Stimulated activated naive B cell treated with anti-CD40 and anti-IgM and Interleukin-4, amounts not matched to agents 10 μg/mL and 1 μg/mL and 100 μg/mL, for 72 hours (primary cell): ENCODE measurements around the gene HADHA.
A peak's percentile ranks its signal among the peaks of the same experiment; 100 is the strongest.
"Not testable (repeated sequence)": the region's sequence is repeated elsewhere in the genome, so short reads cannot be mapped to it uniquely, and the experiment has no call there.

Source experiments
- ATAC-seq, 2 donors: fragments of 150-1000 bp; cut with Tn5 transposase; replicated peaks; 2 replicates each; pipeline ENCODE4 v1.10.0; 2021; ENCODE audit warnings: moderate library complexity in 1 of 2
- DNase-seq: peaks from one replicate; pipeline ENCODE4 v3.0.0; 2021
- H3K27ac Mint-ChIP-seq: one replicate; pipeline ENCODE4 v1.8.0; 2022; ENCODE audit warnings: mild to moderate bottlenecking, mixed read lengths
- H3K27me3 Mint-ChIP-seq, 2 donors: one replicate each; pipeline ENCODE4 v1.8.0; 2022; ENCODE audit warnings: mixed read lengths in 2 of 2
- H3K36me3 Mint-ChIP-seq, 2 donors: one replicate each; pipeline ENCODE4 v1.8.0; 2022; ENCODE audit warnings: mixed read lengths in 2 of 2, mild to moderate bottlenecking in 1 of 2
- H3K4me1 Mint-ChIP-seq, 2 donors: one replicate each; pipeline ENCODE4 v1.8.0; 2022; ENCODE audit warnings: mixed read lengths in 2 of 2, mild to moderate bottlenecking in 1 of 2
- H3K4me3 Mint-ChIP-seq, 2 donors: one replicate each; pipeline ENCODE4 v1.8.0; 2022; ENCODE audit warnings: mild to moderate bottlenecking in 2 of 2, mixed read lengths in 2 of 2, moderate library complexity in 1 of 2
- H3K9me3 Mint-ChIP-seq, 2 donors: one replicate each; pipeline ENCODE4 v1.8.0; 2022; ENCODE audit warnings: mixed read lengths in 2 of 2, mild to moderate bottlenecking in 1 of 2

Gene HADHA

GRCh38 chr2:26268670-26269385 is 24.4 kb upstream of the HADHA start:
- not testable (repeated sequence) for H3K27ac Mint-ChIP-seq

GRCh38 chr2:26268213-26268612 is 23.8 kb upstream of the HADHA start:
- peaks cover 3 to 8% of the 10 kb centered on the region in 2 donors for H3K4me1 Mint-ChIP-seq
- H3K4me3 Mint-ChIP-seq = no peak overlapping the region
- ATAC-seq (no peak), DNase-seq (no peak)
- peaks cover 21 to 28% of the 10 kb centered on the region in 2 donors for H3K36me3 Mint-ChIP-seq
- no peaks in the 10 kb centered on the region for H3K9me3 Mint-ChIP-seq
- H3K27me3 Mint-ChIP-seq = no peaks in the 10 kb centered on the region
- H3K27ac Mint-ChIP-seq = peak overlapping the region; percentile 14

More at GRCh38 chr2:26268670-26269385, 24.4 kb upstream of the HADHA start:
- DNase-seq, H3K9me3 Mint-ChIP-seq, H3K4me1 Mint-ChIP-seq, H3K27me3 Mint-ChIP-seq, H3K4me3 Mint-ChIP-seq, ATAC-seq: not testable (repeated sequence)
- H3K36me3 Mint-ChIP-seq = peaks cover 24 to 28% of the 10 kb centered on the region in 2 donors

- ATAC-seq, H3K9me3 Mint-ChIP-seq, H3K27me3 Mint-ChIP-seq, H3K4me3 Mint-ChIP-seq, DNase-seq, H3K27ac Mint-ChIP-seq: not testable (repeated sequence)
- peaks cover 6 to 11% of the 10 kb centered on the region in 2 donors for H3K4me1 Mint-ChIP-seq
- peaks cover 28 to 36% of the 10 kb centered on the region in 2 donors for H3K36me3 Mint-ChIP-seq
Observed at GRCh38 chr2:26258836-26259235, 14.4 kb upstream of the HADHA start.

GRCh38 chr2:26255759-26256384 is 11.4 kb upstream of the HADHA start:
- H3K4me3 Mint-ChIP-seq = no peak overlapping the region
- no peak overlapping the region for H3K27ac Mint-ChIP-seq
- DNase-seq = no peak
- no peaks in the 10 kb centered on the region for H3K9me3 Mint-ChIP-seq
- no peaks in the 10 kb centered on the region for H3K27me3 Mint-ChIP-seq
- H3K36me3 Mint-ChIP-seq = peaks cover 23 to 25% of the 10 kb centered on the region in 2 donors
- ATAC-seq = no peak
- H3K4me1 Mint-ChIP-seq = peaks cover 11 to 17% of the 10 kb centered on the region in 2 donors

- DNase-seq = no peak
- Mint-ChIP-seq H3K27ac (no peak overlapping the region), H3K27me3 (no peaks in the 10 kb centered on the region), H3K9me3 (no peaks in the 10 kb centered on the region), H3K4me3 (no peak overlapping the region), H3K4me1 (peaks cover 14 to 21% of the 10 kb centered on the region in 2 donors), H3K36me3 (peaks cover 8% of the 10 kb centered on the region in 2 donors)
- no peak for ATAC-seq
Observed at GRCh38 chr2:26251893-26252292, 7.5 kb upstream of the HADHA start.

- DNase-seq (no peak), ATAC-seq (no peak)
- Mint-ChIP-seq H3K27ac (no peak overlapping the region), H3K9me3 (no peaks in the 10 kb centered on the region), H3K4me1 (peaks cover 16 to 36% of the 10 kb centered on the region in 2 donors), H3K4me3 (no peak overlapping the region), H3K36me3 (peaks cover 2 to 4% of the 10 kb centered on the region in 2 donors), H3K27me3 (no peaks in the 10 kb centered on the region)
Observed at GRCh38 chr2:26249625-26250024, 5.2 kb upstream of the HADHA start.

- H3K4me3 Mint-ChIP-seq = peak overlapping the region; percentile 56 to 95
- DNase-seq (no peak), ATAC-seq (no peak)
- no peaks in the 10 kb centered on the region for H3K9me3 Mint-ChIP-seq
- peaks cover 18 to 46% of the 10 kb centered on the region in 2 donors for H3K4me1 Mint-ChIP-seq
- peaks cover 5 to 7% of the 10 kb centered on the region in 2 donors for H3K36me3 Mint-ChIP-seq
- no peaks in the 10 kb centered on the region for H3K27me3 Mint-ChIP-seq
- no peak overlapping the region for H3K27ac Mint-ChIP-seq
Observed at GRCh38 chr2:26246818-26247217, 2.4 kb upstream of the HADHA start.

- H3K27ac Mint-ChIP-seq = peak overlapping the region; percentile 100
- H3K4me1 Mint-ChIP-seq = peaks cover 19 to 50% of the 10 kb centered on the region in 2 donors
- no peak for DNase-seq
- ATAC-seq = peak; percentile 64 to 67
- peak overlapping the region; percentile 95 to 96 for H3K4me3 Mint-ChIP-seq
- H3K27me3 Mint-ChIP-seq = no peaks in the 10 kb centered on the region
- no peaks in the 10 kb centered on the region for H3K9me3 Mint-ChIP-seq
- H3K36me3 Mint-ChIP-seq = peaks cover 5 to 8% of the 10 kb centered on the region in 2 donors
Observed at GRCh38 chr2:26245810-26246209, 1.4 kb upstream of the HADHA start.

- Mint-ChIP-seq H3K4me1 (peaks cover 23 to 55% of the 10 kb centered on the region in 2 donors), H3K4me3 (peak overlapping the region; percentile 95 to 96), H3K27me3 (no peaks in the 10 kb centered on the region), H3K27ac (peak overlapping the region; percentile 100), H3K9me3 (no peaks in the 10 kb centered on the region), H3K36me3 (peaks cover 5 to 14% of the 10 kb centered on the region in 2 donors)
- ATAC-seq = peak; percentile 37 to 43
- peak; percentile 34 for DNase-seq
Observed at GRCh38 chr2:26245231-26245732, 850 bp upstream of the HADHA start.

GRCh38 chr2:26243470-26244308 is 743 bp downstream of the HADHA start:
- Mint-ChIP-seq H3K9me3 (no peaks in the 10 kb centered on the region), H3K4me1 (peaks cover 27 to 68% of the 10 kb centered on the region in 2 donors), H3K27me3 (no peaks in the 10 kb centered on the region), H3K27ac (peak overlapping the region; percentile 100), H3K4me3 (peak overlapping the region; percentile 95 to 96), H3K36me3 (peaks cover 8 to 22% of the 10 kb centered on the region in 2 donors)
- DNase-seq (no peak), ATAC-seq (no peak)

GRCh38 chr2:26241928-26242436 is 2.5 kb downstream of the HADHA start:
- H3K27ac Mint-ChIP-seq = no peak overlapping the region
- ATAC-seq = no peak
- H3K9me3 Mint-ChIP-seq = no peaks in the 10 kb centered on the region
- DNase-seq = no peak
- H3K4me1 Mint-ChIP-seq = peaks cover 26 to 65% of the 10 kb centered on the region in 2 donors
- no peaks in the 10 kb centered on the region for H3K27me3 Mint-ChIP-seq
- H3K4me3 Mint-ChIP-seq = peak overlapping the region; percentile 25 to 52
- peaks cover 9 to 29% of the 10 kb centered on the region in 2 donors for H3K36me3 Mint-ChIP-seq

- no peak for ATAC-seq
- no peak for DNase-seq
- peaks cover 18 to 37% of the 10 kb centered on the region in 2 donors for H3K36me3 Mint-ChIP-seq
Observed at GRCh38 chr2:26238311-26238958, 6.0 kb downstream of the HADHA start.

GRCh38 chr2:26237868-26238267 is 6.6 kb downstream of the HADHA start:
- ATAC-seq = no peak
- Mint-ChIP-seq H3K36me3 (peaks cover 19 to 37% of the 10 kb centered on the region in 2 donors), H3K27me3 (no peaks in the 10 kb centered on the region), H3K9me3 (no peaks in the 10 kb centered on the region), H3K4me1 (peaks cover 16 to 36% of the 10 kb centered on the region in 2 donors), H3K27ac (no peak overlapping the region), H3K4me3 (no peak overlapping the region)
- DNase-seq = no peak

More at GRCh38 chr2:26238311-26238958, 6.0 kb downstream of the HADHA start:
- Mint-ChIP-seq H3K9me3 (no peaks in the 10 kb centered on the region), H3K27me3 (no peaks in the 10 kb centered on the region), H3K4me1 (peaks cover 18 to 42% of the 10 kb centered on the region in 2 donors), H3K4me3 (no peak overlapping the region), H3K27ac (no peak overlapping the region)
